ENCODE results near the gene DEAF1. TPM values are rescaled to one million over a fixed set of nuclear protein-coding genes. Genes with fewer than 3 reads are reported as not detected.

The DEAF1 gene
- polyA plus RNA-seq, 3 donors from 2014 or later: 17.8 to 31.6 (median 18.6) TPM

- Mint-ChIP-seq H3K27ac (peak overlapping the region in 1 of 6 donors; percentile 17), H3K4me3 (no peak overlapping the region), H3K9me3 (no peaks in the 10 kb centered on the region), H3K4me1 (peaks cover 20 to 24% of the 10 kb centered on the region in 2 donors), H3K36me3 (no peaks in the 10 kb centered on the region), H3K27me3 (ENCODE audit: low read depth in 3 of 3) (peaks cover 0 to 3% (median 0%) of the 10 kb centered on the region in 3 donors)
- DNase-seq: no peak
Observed at GRCh38 chr11:701741-702461, 6.9 kb upstream of the DEAF1 start.

- H3K4me1 Mint-ChIP-seq: peaks cover 29 to 31% of the 10 kb centered on the region in 2 donors
- no peaks in the 10 kb centered on the region for H3K36me3 Mint-ChIP-seq
- H3K27me3 Mint-ChIP-seq (ENCODE audit: low read depth in 3 of 3): peaks cover 0 to 16% (median 2%) of the 10 kb centered on the region in 3 donors
- H3K9me3 Mint-ChIP-seq: no peaks in the 10 kb centered on the region
- no peak overlapping the region for H3K27ac Mint-ChIP-seq
- no peak overlapping the region for H3K4me3 Mint-ChIP-seq
- DNase-seq: no peak
Observed at GRCh38 chr11:699753-700152, 4.7 kb upstream of the DEAF1 start.

- peaks cover 0 to 17% (median 2%) of the 10 kb centered on the region in 3 donors for H3K27me3 Mint-ChIP-seq (ENCODE audit: low read depth in 3 of 3)
- H3K4me1 Mint-ChIP-seq: peaks cover 29 to 32% of the 10 kb centered on the region in 2 donors
- no peak overlapping the region for H3K4me3 Mint-ChIP-seq
- H3K9me3 Mint-ChIP-seq: no peaks in the 10 kb centered on the region
- DNase-seq: no peak
- H3K36me3 Mint-ChIP-seq: no peaks in the 10 kb centered on the region
- no peak overlapping the region for H3K27ac Mint-ChIP-seq
Observed at GRCh38 chr11:699116-699508, 4.1 kb upstream of the DEAF1 start.

- Mint-ChIP-seq H3K4me3 (peak overlapping the region in 1 of 5 donors; percentile 27), H3K9me3 (no peaks in the 10 kb centered on the region), H3K4me1 (peaks cover 32 to 34% of the 10 kb centered on the region in 2 donors), H3K36me3 (no peaks in the 10 kb centered on the region), H3K27me3 (ENCODE audit: low read depth in 3 of 3) (peaks cover 0 to 17% (median 2%) of the 10 kb centered on the region in 3 donors), H3K27ac (peak overlapping the region in 1 of 6 donors; percentile 46)
- no peak for DNase-seq
Observed at GRCh38 chr11:698493-699115, 3.6 kb upstream of the DEAF1 start.

DNA sequence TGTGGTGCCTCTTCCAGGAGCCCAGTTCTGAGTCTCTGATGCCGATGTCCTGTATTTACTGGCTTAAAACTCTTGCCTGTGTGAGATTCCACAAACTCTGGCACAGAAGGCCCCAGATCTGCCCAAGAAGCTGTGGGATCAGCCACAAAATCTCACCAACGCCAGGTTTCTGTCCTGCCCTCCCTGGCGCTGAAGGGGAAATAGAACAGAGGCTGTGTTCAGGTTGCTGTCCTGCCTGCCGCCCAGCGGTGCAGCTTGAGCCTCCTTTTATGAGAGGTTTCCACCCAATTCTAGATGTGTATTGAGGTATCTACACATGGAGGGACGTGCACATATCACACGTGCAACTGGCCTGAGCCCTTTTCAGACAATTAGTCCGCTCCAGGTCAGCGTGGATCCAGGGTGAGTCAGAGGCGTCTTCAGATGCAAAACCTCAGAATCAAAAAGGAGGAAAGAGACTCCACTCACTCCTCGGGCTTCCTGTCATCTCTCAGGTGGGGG lies 2.8 kb upstream of the DEAF1 start:
- H3K9me3 Mint-ChIP-seq: no peaks in the 10 kb centered on the region
- peaks cover 35 to 40% of the 10 kb centered on the region in 2 donors for H3K4me1 Mint-ChIP-seq
- peak overlapping the region in 3 of 6 donors; percentile 46 to 82 (median 52) for H3K27ac Mint-ChIP-seq
- peaks cover 0 to 22% (median 2%) of the 10 kb centered on the region in 3 donors for H3K27me3 Mint-ChIP-seq (ENCODE audit: low read depth in 3 of 3)
- DNase-seq: no peak
- no peaks in the 10 kb centered on the region for H3K36me3 Mint-ChIP-seq
- H3K4me3 Mint-ChIP-seq: peak overlapping the region in 4 of 5 donors; percentile 9 to 87 (median 28)

- Mint-ChIP-seq H3K9me3 (no peaks in the 10 kb centered on the region), H3K36me3 (no peaks in the 10 kb centered on the region), H3K4me3 (peak overlapping the region in 4 of 5 donors; percentile 69 to 92 (median 86)), H3K4me1 (peaks cover 35 to 39% of the 10 kb centered on the region in 2 donors), H3K27me3 (ENCODE audit: low read depth in 3 of 3) (peaks cover 0 to 22% (median 2%) of the 10 kb centered on the region in 3 donors), H3K27ac (peak overlapping the region in 5 of 6 donors; percentile 52 to 85 (median 72))
- DNase-seq: no peak
Observed at GRCh38 chr11:696955-697491, 2.0 kb upstream of the DEAF1 start.

DNA sequence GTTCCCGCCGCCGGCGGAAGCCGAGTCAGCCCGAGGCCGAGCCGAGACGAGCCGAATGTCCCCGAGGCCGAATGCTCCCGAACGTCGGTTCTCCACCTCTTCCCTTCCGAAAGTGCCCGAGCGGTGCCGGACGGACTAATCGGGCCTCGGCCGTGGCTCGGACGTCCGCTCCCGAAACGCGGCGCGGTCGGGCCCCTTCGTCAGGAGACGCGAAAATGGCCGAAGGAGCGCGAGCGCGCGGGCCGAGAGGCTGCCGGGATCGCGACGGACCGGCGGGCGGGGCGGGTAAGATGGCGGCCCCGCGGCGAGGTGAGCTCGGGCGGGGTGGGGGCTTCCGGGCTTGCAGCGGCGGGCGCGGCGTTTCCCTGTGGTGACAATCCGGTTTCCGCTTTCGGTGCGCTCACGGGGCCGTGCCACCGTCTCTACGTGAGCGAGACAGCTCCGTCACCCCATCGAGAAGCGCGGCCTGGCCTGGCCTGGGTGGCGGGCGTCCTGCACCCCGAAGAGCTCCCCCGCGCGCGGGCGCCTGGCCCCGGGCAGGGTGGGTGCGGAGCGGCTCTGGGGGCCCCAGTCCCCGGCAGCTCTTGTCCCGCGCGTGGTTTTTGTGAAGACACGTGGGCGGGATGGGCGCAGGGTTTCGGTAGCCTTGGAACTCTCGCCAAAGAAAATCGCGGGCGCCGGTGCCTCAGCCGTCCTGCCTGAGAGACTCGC lies 671 bp upstream of the DEAF1 start, which contains the start of gene TMEM80:
Gene TMEM80 (plus strand): TSS at position 279 of the 711 bp plus-strand sequence. CDS start 12 bp downstream, at position 291.
- H3K4me1 Mint-ChIP-seq: peaks cover 39 to 46% of the 10 kb centered on the region in 2 donors
- H3K27me3 Mint-ChIP-seq (ENCODE audit: low read depth in 3 of 3): peaks cover 0 to 22% (median 2%) of the 10 kb centered on the region in 3 donors
- peak within 1 kb of the TSS; percentile 85 to 92 (median 87) for H3K4me3 Mint-ChIP-seq
- peaks cover 0 to 1% (median 0%) of the 10 kb centered on the region in 3 donors for H3K36me3 Mint-ChIP-seq
- DNase-seq: peak; percentile 99
- peak within 1 kb of the TSS; percentile 85 to 97 (median 92) for H3K27ac Mint-ChIP-seq
- H3K9me3 Mint-ChIP-seq: no peaks in the 10 kb centered on the region

DNA sequence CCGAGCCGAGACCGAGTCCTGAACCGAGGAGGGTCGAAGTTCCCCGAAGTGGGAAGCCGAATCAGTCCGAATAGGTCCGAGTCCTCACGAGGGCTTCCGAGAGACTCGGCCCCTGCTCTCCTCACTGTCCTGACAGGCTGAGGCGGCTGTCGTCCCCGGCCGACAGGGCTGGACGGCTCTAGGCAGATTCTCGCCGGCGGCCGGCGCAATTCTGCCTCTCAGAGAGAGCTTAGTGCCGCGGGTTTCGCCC lies 191 bp upstream of the DEAF1 start:
- H3K27me3 Mint-ChIP-seq (ENCODE audit: low read depth in 3 of 3): peaks cover 0 to 22% (median 2%) of the 10 kb centered on the region in 3 donors
- H3K4me3 Mint-ChIP-seq: peak overlapping the region; percentile 85 to 92 (median 87)
- peak overlapping the region; percentile 85 to 97 (median 92) for H3K27ac Mint-ChIP-seq
- H3K36me3 Mint-ChIP-seq: peaks cover 0 to 2% (median 0%) of the 10 kb centered on the region in 3 donors
- DNase-seq: no peak
- peaks cover 39 to 46% of the 10 kb centered on the region in 2 donors for H3K4me1 Mint-ChIP-seq
- no peaks in the 10 kb centered on the region for H3K9me3 Mint-ChIP-seq

DNA sequence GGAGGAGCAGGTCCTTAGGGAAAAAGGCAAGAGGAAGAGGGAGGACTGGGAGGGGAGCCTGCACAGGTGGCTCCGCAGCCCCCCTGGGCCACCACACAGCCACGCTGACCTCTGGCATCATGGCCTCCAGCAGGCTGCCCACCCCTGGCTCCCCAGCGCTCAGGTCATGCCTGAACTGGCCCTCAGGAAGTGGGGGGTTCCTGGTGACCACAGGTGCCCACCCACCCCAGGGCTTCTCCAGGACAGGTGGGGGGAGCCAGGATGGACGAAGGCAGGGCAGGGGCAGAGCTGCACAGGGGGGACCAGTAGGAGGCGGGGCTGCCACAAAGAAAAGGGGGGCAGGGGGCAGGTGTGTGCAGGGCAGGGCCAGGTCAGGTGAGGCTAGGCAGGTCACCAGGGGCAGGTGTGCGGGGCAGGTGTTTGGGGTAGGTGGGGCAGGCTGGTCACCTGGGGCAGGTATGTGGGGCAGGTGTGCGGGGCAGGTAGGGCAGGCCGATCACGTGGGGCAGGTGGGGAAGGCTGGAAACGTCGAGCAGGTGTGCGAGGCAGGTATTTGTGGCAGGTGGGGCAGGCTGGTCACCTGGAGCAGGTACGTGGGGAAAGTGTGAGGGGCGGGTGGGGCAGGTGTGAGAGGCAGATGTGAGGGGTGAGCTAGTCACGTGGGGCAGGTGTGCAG lies 997 bp downstream of the DEAF1 start:
- peaks cover 0 to 22% (median 2%) of the 10 kb centered on the region in 3 donors for H3K27me3 Mint-ChIP-seq (ENCODE audit: low read depth in 3 of 3)
- H3K9me3 Mint-ChIP-seq: no peaks in the 10 kb centered on the region
- peaks cover 0 to 2% (median 0%) of the 10 kb centered on the region in 3 donors for H3K36me3 Mint-ChIP-seq
- no peak for DNase-seq
- peak overlapping the region in 3 of 6 donors; percentile 68 to 86 (median 76) for H3K27ac Mint-ChIP-seq
- peak overlapping the region; percentile 60 to 79 (median 75) for H3K4me3 Mint-ChIP-seq
- peaks cover 39 to 46% of the 10 kb centered on the region in 2 donors for H3K4me1 Mint-ChIP-seq

DNA sequence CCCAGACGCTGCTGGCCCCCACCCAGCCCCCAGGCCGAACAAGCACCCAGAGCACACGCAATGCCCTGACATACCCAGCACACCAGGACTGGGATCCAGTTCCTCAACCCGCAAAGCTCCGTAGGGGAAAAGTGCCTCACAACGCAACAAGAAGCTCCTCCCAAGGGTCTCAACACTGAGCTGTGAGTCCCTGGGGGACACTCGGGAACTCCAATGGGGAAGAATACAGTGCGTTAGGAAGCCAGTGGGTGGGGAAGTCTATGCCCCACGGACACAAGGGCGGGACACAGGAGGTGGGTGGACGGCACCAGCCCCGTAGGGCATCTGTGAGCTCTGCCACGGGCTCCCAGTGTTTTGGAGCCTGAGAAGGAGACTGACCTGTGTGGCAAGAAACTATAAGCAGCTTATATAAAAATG lies 1.6 kb downstream of the DEAF1 start:
- DNase-seq: no peak
- H3K4me3 Mint-ChIP-seq: peak overlapping the region; percentile 60 to 79 (median 75)
- peaks cover 39 to 46% of the 10 kb centered on the region in 2 donors for H3K4me1 Mint-ChIP-seq

DNA sequence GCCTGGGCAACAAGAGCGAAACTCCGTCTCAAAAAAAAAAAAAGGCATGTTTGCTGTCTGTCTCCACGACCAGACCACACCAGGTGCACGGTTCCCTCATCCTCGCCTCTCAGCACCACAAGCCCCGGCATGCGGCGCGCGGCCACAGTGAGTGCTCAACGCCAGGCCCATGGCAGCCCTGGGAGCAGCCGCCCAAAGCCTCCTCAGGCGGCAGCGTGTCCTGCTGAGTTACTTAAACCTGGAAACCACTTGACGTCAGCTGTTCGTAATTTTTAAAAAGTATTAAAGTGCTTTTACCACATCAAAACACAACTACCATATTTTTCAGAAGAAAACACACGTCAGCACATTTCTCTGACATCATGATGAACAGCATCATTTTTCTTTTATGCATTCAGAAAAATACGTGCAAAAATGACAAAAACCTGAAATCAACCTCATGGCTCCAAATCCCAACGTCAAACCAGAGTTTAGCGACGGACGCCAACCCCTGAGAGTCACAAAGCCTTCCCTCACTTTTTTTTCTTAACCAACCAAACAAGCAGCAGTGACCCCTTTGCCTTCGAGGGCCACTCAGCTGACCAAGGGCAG lies 2.1 kb downstream of the DEAF1 start:
- Mint-ChIP-seq H3K27me3 (ENCODE audit: low read depth in 3 of 3) (peaks cover 0 to 22% (median 0%) of the 10 kb centered on the region in 3 donors), H3K36me3 (peaks cover 0 to 5% (median 0%) of the 10 kb centered on the region in 3 donors), H3K27ac (peak overlapping the region; percentile 39 to 76 (median 61)), H3K4me1 (peaks cover 36 to 42% of the 10 kb centered on the region in 2 donors), H3K9me3 (no peaks in the 10 kb centered on the region), H3K4me3 (peak overlapping the region; percentile 47 to 79 (median 75))
- peak in 2 of 3 donors; percentile 19 to 28 for DNase-seq

More for the DNA sequence above, 1.6 kb downstream of the DEAF1 start:
- peaks cover 0 to 22% (median 2%) of the 10 kb centered on the region in 3 donors for H3K27me3 Mint-ChIP-seq (ENCODE audit: low read depth in 3 of 3)
- peaks cover 0 to 3% (median 0%) of the 10 kb centered on the region in 3 donors for H3K36me3 Mint-ChIP-seq
- H3K9me3 Mint-ChIP-seq: no peaks in the 10 kb centered on the region
- peak overlapping the region; percentile 39 to 86 (median 64) for H3K27ac Mint-ChIP-seq

GRCh38 chr11:691710-692590 lies 3.1 kb downstream of the DEAF1 start:
- no peaks in the 10 kb centered on the region for H3K9me3 Mint-ChIP-seq
- H3K27ac Mint-ChIP-seq: peak overlapping the region in 1 of 6 donors; percentile 15
- peak overlapping the region in 1 of 5 donors; percentile 18 for H3K4me3 Mint-ChIP-seq
- DNase-seq: no peak
- peaks cover 26 to 33% of the 10 kb centered on the region in 2 donors for H3K4me1 Mint-ChIP-seq
- H3K27me3 Mint-ChIP-seq (ENCODE audit: low read depth in 3 of 3): peaks cover 0 to 22% (median under 1%) of the 10 kb centered on the region in 3 donors
- peaks cover 0 to 11% (median 4%) of the 10 kb centered on the region in 3 donors for H3K36me3 Mint-ChIP-seq

Measured in immature natural killer cell (primary cell).